Heart right ventricle (tissue), 16 donors: ENCODE data around the gene MRM2. TPM values are rescaled to one million over a fixed set of nuclear protein-coding genes. Genes with fewer than 3 reads are reported as not detected.
A peak's percentile ranks its signal among the peaks of the same experiment; 100 is the strongest.

Experiments
- ATAC-seq, 8 donors: fragments of 200-7000 bp; cut with Tn5 transposase; one replicate each; pipeline ENCODE4 v1.9.1; 2020; ENCODE audit warnings: mild to moderate bottlenecking in 8 of 8, moderate library complexity in 8 of 8, moderate number of reproducible peaks in 1 of 8
- DNase-seq, 2 donors: peaks; one replicate each; pipeline ENCODE4 v3.0.0-alpha.2; 2020
- H3K27ac ChIP-seq, 10 donors: fragments of 200-600 bp; sonication (generic) in 2 of 10; one replicate each; pipeline versions ENCODE4 v1.5.0 to v1.8.0; 2020 to 2022; ENCODE audit warnings: mild to moderate bottlenecking in 3 of 10
- H3K27me3 ChIP-seq, 7 donors: fragments of 200-600 bp; one replicate each; pipeline ENCODE4 v1.8.0; 2021 to 2022; ENCODE audit warnings: mild to moderate bottlenecking in 2 of 7
- H3K36me3 ChIP-seq, 9 donors: fragments of 200-600 bp; sonication (generic) in 1 of 9; one replicate each; pipeline versions ENCODE4 v1.5.0 to v1.8.0; 2020 to 2022; ENCODE audit warnings: mild to moderate bottlenecking in 2 of 9
- H3K4me1 ChIP-seq, 9 donors: fragments of 200-600 bp; sonication (generic) in 1 of 9; one replicate each; pipeline versions ENCODE4 v1.5.0 to v1.8.0; 2020 to 2022; ENCODE audit warnings: mild to moderate bottlenecking in 4 of 9
- H3K4me3 ChIP-seq, 10 donors: fragments of 200-600 bp; sonication (generic) in 2 of 10; one replicate each; pipeline versions ENCODE4 v1.5.0 to v1.8.0; 2020 to 2022; ENCODE audit warnings: mild to moderate bottlenecking in 7 of 10, moderate library complexity in 2 of 10
- H3K9me3 ChIP-seq, 11 donors: fragments of 200-600 bp in 10 of 11; sonication (generic) in 2 of 11; one replicate each; pipeline versions ENCODE4 v1.5.0 to v1.8.0; 2013 to 2022; ENCODE audit warnings: mild to moderate bottlenecking in 2 of 11, control low read depth in 1 of 11, moderate library complexity in 1 of 11
- WGBS, 2 donors: extraction: QIAGEN DNeasy Blood & Tissue Kit; methylation state at CpG; one replicate each; pipeline ENCODE4 v1.1.7; 2013; ENCODE audit warnings: inconsistent platforms in 1 of 2; 5-methylcytosine and 5-hydroxymethylcytosine counted together
- intact Hi-C, 10 donors: fragments of 100-400 bp; cut with DNase I; formaldehyde crosslinking; loops; one replicate each; pipeline versions ENCODE4 v1.11.1 to v1.14.2; 2022
- polyA plus RNA-seq, 2 donors: library from polyadenylated mRNA; stranded (reverse); fragments of 200-250 nt; gene quantifications; one replicate each; pipeline ENCODE4 v1.2.3, GENCODE V29; 2013
- total RNA-seq, 10 donors: library from RNA; stranded (reverse); fragmentation: NEBNext Ultra II Directional in 3 of 10; extraction: Animal tissue kit (Norgen Biotek cat#: 25700) in 3 of 10; gene quantifications; one replicate each; pipeline versions ENCODE4 v1.2.1 to v1.2.4, GENCODE V29; 2021 to 2023
- TF ChIP-seq, protein P1 (sequence below), 9 donors: fragments of 200-600 bp; sonication (generic) in 2 of 9; IDR thresholded peaks; one replicate each; pipeline versions ENCODE4 v1.5.0 to v1.8.0; 2021 to 2022; ENCODE audit warnings: antibody characterized with exemption in 9 of 9, mild to moderate bottlenecking in 5 of 9, moderate library complexity in 1 of 9
- donor health status: Arrhythmogenic right ventricular cardiomyopathy.
- donor health status: ischemic (EF 13 %, LVEDD 7.1; RV severe dilation, severe dysfunction).
- donor health status: healthy with polysubstance abuse.
- donor health status: DM: no; HTN: yes; CAD: no.
- donor health status: DM: no; HTN: no; CAD: no.
- donor health status: ischemic (EF 25% LVEDD 6.9; RV normal size, moderate dysfunction).
- donor health status: ischemic (EF 25% LVEDD 5.7; RV mildly dilated, moderate dysfunction).
- donor health status: healthy.
- donor health status: DM: yes; HTN: yes; CAD: no.
- donor health status: Ischemic cardiomyopathy.
- donor health status: ischemic (EF 35%, LVEDD 5.7; RV mildly dilated, moderate dysfunction).
- donor health status: nonischemic (EF 11% LVEDD 7.7; RV severe dilation, severe dysfunction).
- donor health status: DM: yes; HTN: yes; CAD: no.
- donor health status: PGD.
- donor health status: ischemic (EF 29% LVEDD 5.4; RV normal size, mild dysfunction).
- donor health status: nonischemic (EF 23%, LVEDD 6.1; RV moderate dilation, normal function).

MRM2 gene
- total and polyA plus RNA-seq, 12 donors = 14.2 to 25.0 (median 19.6) TPM

DNA sequence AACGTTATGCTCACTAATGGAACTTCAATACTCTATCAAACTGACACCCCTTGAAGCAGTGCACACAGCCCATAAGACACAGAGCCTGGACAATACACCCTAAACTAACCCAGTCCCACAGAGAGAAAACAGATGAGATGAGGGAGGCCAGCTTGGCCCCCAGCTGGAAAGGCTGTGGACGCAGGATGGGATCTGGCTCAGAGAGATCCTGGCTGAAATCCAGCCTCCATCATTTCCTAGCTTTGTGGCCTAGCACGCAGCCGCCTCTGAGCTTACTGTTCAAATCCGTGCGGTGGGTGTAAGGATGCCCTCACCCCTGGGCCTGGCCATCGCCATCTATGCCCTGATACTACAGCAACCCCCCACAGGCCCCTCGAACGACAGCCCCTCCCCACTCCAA, 39.5 kb upstream of the MRM2 start:
- intact Hi-C loops = no loop called here
- Histone ChIP-seq H3K4me3 (no peak overlapping the region), H3K27ac (peak overlapping the region in 3 of 10 donors; percentile 34 to 42 (median 42)), H3K36me3 (peaks cover 0 to 10% (median 0%) of the 10 kb centered on the region in 9 donors), H3K9me3 (no peaks in the 10 kb centered on the region), H3K27me3 (no peaks in the 10 kb centered on the region), H3K4me1 (peaks cover 0 to 13% (median 3%) of the 10 kb centered on the region in 9 donors)
- DNase-seq (peak in 1 of 2 donors; percentile 60), ATAC-seq (peak in 7 of 8 donors; percentile 72 to 81 (median 74))
- 35 to 49% methylated on average over 9 of the region's 9 CpGs for WGBS, 2 donors
- TF ChIP-seq, protein P1, sequence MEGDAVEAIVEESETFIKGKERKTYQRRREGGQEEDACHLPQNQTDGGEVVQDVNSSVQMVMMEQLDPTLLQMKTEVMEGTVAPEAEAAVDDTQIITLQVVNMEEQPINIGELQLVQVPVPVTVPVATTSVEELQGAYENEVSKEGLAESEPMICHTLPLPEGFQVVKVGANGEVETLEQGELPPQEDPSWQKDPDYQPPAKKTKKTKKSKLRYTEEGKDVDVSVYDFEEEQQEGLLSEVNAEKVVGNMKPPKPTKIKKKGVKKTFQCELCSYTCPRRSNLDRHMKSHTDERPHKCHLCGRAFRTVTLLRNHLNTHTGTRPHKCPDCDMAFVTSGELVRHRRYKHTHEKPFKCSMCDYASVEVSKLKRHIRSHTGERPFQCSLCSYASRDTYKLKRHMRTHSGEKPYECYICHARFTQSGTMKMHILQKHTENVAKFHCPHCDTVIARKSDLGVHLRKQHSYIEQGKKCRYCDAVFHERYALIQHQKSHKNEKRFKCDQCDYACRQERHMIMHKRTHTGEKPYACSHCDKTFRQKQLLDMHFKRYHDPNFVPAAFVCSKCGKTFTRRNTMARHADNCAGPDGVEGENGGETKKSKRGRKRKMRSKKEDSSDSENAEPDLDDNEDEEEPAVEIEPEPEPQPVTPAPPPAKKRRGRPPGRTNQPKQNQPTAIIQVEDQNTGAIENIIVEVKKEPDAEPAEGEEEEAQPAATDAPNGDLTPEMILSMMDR (IDR thresholded peaks at IDR 0.05) = no peak

DNA sequence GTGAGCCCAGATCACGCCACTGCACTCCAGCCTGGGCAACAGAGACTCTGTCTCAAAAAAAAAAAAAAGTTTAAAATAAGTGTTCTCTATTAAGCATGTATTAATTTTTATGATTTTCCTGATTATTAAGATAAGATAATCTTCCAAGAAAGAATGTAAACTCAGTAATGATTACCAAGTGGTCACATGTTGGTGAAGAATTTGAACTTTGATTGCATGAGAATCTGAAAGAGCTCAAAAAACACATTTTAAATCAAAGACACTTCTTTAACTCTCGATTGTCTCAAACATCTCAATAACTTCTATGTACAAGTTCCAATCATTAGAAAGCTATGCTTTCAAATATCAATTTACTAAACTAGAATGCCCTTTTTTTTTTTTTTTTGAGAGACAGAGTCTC, 38.4 kb upstream of the MRM2 start:
- ATAC-seq (no peak), DNase-seq (no peak)
- no peak overlapping the region for H3K4me3 ChIP-seq
- peaks cover 0 to 13% (median 3%) of the 10 kb centered on the region in 9 donors for H3K4me1 ChIP-seq
- H3K27me3 ChIP-seq = no peaks in the 10 kb centered on the region
- 91 to 96% methylated on average over 2 of the region's 2 CpGs for WGBS, 2 donors
- H3K9me3 ChIP-seq = no peaks in the 10 kb centered on the region
- peaks cover 0 to 15% (median 0%) of the 10 kb centered on the region in 9 donors for H3K36me3 ChIP-seq
- intact Hi-C loops = no loop called here
- TF ChIP-seq, protein P1 (IDR thresholded peaks at IDR 0.05) = no peak
- no peak overlapping the region for H3K27ac ChIP-seq

DNA sequence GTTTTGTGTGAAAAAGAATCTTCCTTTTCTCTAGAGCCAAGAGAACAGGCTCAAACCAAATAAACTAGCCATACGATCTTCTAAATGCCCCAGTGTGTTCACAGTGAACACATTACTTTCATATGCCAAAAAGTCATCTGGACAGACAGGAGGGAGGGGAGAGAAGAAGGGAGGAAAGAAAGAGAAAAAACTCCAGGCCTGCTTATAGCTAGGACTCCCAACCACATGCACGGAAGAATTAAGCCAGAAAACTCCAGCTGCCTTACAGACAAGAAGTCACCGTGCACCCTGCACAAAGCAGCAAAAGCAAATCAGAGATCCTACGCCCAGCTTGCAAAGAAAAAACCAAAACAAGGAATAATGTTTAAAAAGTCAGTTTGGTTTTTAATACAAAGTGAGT, 37.9 kb upstream of the MRM2 start:
- intact Hi-C loops = no loop called here
- DNase-seq = no peak
- Histone ChIP-seq H3K4me3 (no peak overlapping the region), H3K27me3 (no peaks in the 10 kb centered on the region), H3K27ac (no peak overlapping the region), H3K4me1 (peaks cover 0 to 13% (median 3%) of the 10 kb centered on the region in 9 donors), H3K9me3 (no peaks in the 10 kb centered on the region), H3K36me3 (peaks cover 0 to 19% (median under 1%) of the 10 kb centered on the region in 9 donors)
- TF ChIP-seq, protein P1 (IDR thresholded peaks at IDR 0.05) = no peak
- WGBS, 2 donors = 69 to 78% methylated on average over 4 of the region's 4 CpGs
- ATAC-seq = no peak

DNA sequence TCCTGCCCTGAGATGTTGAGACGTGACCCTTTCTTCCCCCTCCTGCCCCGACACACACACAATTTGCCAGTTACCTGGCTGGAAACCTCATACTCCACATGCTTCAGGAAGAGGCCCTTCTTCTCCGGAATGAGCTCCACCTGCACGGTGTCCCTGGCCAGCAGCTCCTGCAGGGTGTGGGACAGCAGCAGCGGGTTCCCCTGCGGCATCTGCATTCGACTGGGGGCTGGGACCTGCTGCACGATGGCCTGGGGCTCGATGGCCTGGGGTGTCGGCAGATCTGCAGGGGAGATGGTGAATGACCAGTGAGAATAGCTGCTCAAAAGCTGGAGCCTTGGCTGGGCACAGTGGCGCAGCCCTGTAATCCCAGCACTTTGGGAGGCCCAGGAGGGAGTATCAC, 36.0 kb upstream of the MRM2 start:
- WGBS, 2 donors = 92 to 93% methylated on average over 11 of the region's 11 CpGs
- Histone ChIP-seq H3K27me3 (no peaks in the 10 kb centered on the region), H3K27ac (no peak overlapping the region), H3K9me3 (no peaks in the 10 kb centered on the region), H3K4me3 (no peak overlapping the region), H3K4me1 (peaks cover 0 to 13% (median 3%) of the 10 kb centered on the region in 9 donors), H3K36me3 (peaks cover 0 to 36% (median 6%) of the 10 kb centered on the region in 9 donors)
- intact Hi-C loops = no loop called here
- ATAC-seq = no peak
- DNase-seq = no peak
- TF ChIP-seq, protein P1 (IDR thresholded peaks at IDR 0.05) = no peak
